Peyer's patch (tissue), 4 donors: ENCODE measurements around the gene TC2N.

Source experiments
- POLR2A ChIP-seq, 2 donors: fragments of 450-650 bp; IDR thresholded peaks; one replicate each; pipeline ENCODE4 v1.5.1; 2017; ENCODE audit warnings: antibody characterized with exemption in 2 of 2, mild to moderate bottlenecking in 2 of 2, moderate library complexity in 2 of 2
- TF ChIP-seq, protein P1 (sequence below), 6 experiments: fragments of 450-650 bp in 4 of 6; fragments of 200-600 bp in 2 of 6; sonication (generic) in 1 of 6; IDR thresholded peaks; one replicate each; pipeline ENCODE4 v1.5.1; 2017 to 2019; ENCODE audit warnings: antibody characterized with exemption in 6 of 6, mild to moderate bottlenecking in 3 of 6, moderate library complexity in 1 of 6

- TF ChIP-seq, protein P1, sequence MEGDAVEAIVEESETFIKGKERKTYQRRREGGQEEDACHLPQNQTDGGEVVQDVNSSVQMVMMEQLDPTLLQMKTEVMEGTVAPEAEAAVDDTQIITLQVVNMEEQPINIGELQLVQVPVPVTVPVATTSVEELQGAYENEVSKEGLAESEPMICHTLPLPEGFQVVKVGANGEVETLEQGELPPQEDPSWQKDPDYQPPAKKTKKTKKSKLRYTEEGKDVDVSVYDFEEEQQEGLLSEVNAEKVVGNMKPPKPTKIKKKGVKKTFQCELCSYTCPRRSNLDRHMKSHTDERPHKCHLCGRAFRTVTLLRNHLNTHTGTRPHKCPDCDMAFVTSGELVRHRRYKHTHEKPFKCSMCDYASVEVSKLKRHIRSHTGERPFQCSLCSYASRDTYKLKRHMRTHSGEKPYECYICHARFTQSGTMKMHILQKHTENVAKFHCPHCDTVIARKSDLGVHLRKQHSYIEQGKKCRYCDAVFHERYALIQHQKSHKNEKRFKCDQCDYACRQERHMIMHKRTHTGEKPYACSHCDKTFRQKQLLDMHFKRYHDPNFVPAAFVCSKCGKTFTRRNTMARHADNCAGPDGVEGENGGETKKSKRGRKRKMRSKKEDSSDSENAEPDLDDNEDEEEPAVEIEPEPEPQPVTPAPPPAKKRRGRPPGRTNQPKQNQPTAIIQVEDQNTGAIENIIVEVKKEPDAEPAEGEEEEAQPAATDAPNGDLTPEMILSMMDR (IDR thresholded peaks at IDR 0.05) = no peak
- TF ChIP-seq POLR2A (IDR thresholded peaks at IDR 0.05) = no peak
These were observed 32.0 kb downstream of the TC2N start for GRCh38 chr14:91835197-91835919.
